NCI-H1930 (cell line): ENCODE results near the gene TPM1.

Experiments
- DNase-seq, 2 experiments: peaks; one replicate each; lab custom pipeline; 2025; lab: John Stamatoyannopoulos, UW

The TPM1 gene

GRCh38 chr15:63042877-63043334 lies 359 bp downstream of the TPM1 start:
- DNase-seq, result no peak

DNA sequence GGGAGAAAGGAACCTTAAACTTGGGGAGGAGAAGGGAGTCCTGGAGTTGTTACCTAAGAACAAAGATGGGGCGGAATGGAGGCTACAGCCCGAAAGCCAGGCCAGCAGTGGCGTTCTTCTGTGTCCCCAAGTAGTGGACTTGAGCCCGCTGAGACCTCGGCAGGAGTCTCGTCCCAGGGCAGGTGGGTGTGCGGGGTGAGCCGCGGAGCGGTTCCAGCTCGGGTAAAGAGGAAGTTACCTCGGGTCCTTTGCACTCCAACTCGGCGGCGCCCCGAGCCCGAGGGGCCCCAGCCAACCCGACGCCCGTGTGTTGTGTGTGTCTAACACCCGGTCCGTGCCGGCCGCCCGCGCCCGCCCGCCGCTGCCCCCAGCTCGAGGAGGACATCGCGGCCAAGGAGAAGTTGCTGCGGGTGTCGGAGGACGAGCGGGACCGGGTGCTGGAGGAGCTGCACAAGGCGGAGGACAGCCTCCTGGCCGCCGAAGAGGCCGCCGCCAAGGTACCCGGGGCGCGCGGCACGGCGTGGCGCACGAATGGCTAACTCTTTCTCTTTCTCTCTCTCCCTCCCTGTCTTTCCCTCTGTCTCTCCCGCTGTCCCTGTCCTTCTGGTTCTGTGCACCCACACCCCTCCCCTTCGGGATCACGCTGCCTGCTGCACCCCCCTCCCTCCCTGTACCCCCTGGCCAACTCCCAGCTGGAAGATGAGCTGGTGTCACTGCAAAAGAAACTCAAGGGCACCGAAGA lies 959 bp downstream of the TPM1 start:
- DNase-seq, result no peak

DNA sequence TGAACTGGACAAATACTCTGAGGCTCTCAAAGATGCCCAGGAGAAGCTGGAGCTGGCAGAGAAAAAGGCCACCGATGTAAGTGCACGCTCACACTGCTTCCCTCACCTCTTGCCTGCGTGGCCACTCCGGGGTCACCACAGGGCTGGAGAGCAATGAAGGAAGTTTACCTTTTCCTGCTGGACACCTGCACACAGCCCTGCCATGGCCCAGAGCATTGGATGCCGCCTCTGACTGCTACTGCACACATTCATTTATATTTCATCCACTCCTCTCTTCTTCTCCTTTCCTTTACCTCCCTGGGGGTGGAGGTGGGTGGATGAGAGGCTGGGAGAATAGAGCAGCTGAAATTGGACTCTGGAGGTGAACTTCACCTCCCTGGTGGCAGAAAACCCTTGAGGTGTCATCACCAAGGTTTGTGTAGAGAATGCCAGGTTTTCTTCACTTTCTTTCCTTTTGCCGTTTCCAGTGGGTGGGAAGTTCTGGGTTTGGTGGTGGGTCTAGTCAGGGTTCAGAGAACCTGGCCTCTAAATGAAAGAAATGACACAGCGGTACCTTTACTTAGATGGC lies 1.6 kb downstream of the TPM1 start:
- DNase-seq, result no peak

DNA sequence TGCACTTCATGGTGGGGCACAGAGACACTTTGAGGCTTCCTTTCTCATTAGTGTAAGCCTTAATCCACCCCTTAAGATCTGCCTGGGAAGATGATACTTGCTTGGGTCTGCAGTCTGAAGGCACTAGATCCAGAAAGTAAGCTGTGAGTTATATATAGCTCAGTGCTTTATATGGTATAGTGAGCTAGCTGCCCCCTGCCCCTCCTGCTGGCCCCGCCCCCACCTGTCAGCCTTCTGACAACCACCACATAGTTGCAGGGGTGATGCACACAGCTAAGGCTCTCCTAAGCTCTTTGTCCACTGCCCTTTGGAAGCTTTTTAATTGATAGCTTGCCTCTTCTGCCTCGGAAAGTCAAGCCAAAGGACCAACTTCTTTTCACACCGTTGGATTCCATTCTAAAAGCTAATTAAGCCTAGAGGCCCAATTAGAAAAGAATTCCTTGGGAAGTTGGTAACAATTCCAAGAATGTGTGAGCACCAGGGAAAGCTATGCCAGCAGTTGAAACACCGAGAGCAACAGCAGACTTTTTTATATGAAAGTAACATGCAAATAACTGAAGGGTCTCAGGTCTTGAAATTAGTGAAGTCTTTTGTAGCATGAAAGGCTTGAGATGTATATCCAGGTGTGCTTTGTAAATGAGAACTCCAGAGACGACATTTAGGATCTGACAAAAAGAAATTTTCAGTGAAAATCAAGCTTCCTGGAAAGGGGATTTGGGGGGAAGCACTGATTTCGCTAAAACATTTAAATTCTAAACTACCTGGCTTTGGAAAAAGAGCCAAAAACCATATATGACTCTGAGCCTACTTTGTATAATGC lies 2.3 kb downstream of the TPM1 start:
- no peak for DNase-seq

- DNase-seq, result no peak
These were observed 2.9 kb downstream of the TPM1 start for GRCh38 chr15:63045465-63045840.

DNA sequence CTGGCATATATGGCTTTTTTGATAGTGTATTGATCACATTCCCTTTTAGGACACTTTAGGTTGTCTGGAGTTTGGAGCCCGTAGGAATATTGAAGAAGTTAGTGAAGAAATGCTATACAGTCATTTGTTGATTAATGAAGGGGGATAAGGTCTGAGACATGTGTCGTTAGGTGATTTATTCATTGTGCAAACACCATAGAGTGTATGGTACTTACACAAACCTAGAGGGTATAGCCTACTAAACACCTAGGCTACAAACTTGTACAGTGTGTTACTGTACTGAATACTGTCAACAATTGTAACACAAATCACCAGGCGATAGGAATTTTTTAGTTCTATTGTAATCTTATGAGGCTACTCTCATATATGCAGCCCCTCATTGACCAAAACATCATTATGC lies 3.3 kb downstream of the TPM1 start:
- no peak for DNase-seq

DNA sequence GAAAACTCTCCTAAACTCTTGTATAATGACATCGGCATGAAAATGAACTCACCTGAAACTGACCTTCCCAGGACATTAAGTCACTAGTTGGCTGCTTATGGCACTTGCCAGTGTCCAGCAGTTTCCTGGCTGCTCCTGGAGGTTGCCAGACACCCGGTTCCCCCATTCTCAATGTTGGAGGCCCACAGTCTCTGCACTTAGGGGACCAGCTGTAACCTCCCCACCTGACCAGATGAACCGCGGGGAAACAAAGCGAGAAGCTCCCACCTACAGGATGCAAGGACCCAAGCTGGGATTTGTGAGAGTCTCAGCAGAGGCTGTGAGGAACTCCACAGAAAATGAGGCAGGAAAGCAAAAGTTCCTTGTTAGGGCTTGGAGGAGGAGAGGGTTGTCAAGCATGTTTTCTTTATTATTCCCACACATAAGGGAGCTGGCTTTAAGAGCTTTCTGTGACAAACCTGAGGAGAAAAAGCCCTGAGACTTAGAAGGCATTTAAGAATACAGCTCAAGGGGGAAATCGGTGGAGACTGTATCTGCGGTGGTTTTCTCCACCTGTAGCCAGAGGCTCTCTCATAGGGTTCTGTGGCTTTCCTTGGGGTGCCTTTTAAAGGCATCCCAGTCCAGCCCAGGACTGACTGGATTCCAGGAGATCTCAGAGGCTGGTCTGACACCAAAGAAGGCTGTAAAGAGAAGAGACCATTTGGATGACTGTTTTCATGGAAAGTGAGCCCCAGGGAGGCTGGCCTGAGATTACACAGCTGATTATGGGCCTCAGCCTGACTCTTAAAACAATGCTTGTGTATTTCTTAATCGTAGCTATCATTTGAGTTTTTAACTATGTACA lies 4.6 kb downstream of the TPM1 start:
- no peak for DNase-seq

DNA sequence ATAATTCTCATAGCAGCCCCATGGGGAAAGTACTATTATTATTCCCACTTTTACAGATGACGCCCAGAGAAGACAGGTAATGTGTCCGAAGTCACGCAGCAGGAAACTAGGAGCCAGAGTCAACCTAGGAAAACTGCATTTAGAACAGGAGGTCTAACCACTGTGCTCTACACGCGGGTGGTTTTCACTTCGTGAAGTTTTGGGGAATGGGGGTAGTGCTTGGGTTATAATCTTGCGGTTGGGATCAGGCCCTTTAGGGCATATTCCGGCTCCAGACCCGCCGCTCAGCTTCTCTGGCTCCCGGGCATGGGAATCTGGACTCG lies 5.2 kb downstream of the TPM1 start:
- DNase-seq, result no peak

- peak; percentile 55 to 87 for DNase-seq
These were observed 5.7 kb downstream of the TPM1 start for GRCh38 chr15:63048115-63048775.

GRCh38 chr15:63048776-63049665 lies 6.5 kb downstream of the TPM1 start:
- DNase-seq, result no peak

DNA sequence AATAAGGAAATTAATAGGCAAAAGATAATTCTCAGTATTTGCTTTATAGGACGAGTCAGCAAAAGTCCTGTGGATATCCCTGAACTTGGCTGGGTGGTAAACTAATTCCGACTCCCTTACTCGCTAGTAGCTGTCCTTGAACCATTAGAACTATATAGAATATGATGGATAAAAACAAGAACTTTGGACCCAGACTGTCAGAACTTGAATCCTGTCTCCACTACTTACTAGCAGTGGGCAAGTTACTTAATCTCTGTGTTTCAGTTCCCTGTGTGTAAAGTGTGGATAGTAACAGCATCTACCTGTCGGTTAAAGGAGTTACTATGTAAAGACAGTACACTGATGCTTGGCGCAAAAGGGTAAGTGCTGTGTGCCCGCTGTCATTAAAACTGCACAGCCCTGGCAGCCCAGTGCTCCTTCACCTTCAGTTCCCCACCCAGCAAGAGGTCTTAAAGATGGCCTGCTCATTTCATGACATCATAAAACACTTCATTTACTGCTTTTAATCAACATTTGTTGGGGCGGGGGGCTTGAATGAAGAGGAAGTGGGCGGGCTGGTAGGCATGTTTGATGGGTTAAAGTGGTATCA lies 7.3 kb downstream of the TPM1 start:
- no peak for DNase-seq

- no peak for DNase-seq
These were observed 8.2 kb downstream of the TPM1 start for GRCh38 chr15:63050731-63051155.

DNA sequence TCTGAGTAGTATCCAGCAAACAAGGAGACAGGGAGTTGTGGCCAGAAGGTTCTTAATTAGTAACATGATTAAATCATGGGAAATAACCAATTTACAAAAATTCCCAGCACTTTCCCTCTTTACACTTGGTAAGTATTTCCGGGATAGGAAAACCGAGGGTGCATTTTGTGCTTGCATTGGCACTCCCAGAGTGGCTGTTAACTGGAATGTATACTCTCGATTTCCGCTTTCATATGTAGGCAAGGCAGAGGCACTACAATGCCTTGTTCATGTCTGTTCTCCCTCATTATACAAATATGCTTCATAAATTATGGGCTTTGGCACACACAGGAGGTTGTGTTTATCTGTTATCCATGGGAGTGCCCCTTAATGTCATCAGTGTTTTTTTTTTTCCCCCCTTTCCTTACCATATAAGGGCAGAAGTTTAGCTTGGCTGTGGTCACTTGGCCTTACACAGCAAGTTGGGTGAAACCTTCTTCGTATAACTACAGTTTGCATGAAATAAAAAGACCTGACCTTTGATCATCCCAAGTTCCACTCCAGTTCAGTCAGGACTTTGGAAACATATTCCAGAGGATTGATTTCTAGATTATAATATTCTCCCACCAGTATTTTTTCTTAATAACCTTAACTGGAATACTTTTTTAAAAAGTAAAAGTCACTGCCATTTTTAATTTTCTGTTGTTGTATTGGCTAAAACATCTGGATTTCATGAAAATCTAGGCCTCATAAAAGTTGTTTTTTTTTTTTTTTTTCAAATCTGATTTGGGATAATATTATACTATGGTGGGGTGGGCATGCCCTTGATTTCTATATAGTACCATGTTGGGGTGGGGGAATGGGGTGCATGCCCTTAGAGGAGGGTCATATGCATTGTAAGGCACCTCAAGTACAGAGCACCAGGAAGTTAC lies 8.9 kb downstream of the TPM1 start:
- DNase-seq, result no peak

DNA sequence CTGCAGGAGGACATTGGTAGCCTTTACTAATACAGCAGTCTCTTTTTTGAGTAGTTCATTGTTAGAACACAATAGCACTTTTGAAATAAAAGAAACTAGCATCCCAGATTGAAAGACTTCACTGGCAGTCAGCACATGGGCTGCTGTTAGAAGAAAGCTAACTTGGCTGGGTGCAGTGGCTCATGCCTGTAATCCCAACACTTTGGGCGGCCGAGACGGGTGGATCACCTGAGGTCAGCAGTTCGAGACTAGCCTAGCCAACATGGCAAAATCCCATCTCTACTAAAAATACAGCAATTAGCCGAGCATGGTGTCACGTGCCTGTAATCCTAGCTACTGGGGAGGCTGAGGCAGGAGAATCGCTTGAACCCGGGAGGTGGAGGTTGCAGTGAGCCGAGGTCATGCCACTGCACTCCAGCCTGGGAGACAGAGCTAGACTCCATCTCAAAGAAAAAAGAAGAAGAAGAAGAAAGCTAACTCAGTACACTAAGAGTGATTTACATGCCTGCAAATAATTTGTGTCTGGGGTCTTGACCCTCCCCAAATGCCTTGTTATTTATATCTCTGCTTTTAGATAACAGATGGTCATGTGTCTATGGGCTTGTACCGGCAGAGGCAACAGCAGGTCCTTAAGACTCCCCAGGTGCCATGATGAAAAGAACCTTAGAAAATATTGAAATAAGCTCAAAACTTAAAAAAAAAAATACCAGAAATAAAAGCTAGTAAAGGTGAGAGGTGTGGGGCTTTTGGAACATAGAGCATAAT lies 9.7 kb downstream of the TPM1 start:
- no peak for DNase-seq

GRCh38 chr15:63052961-63053698 lies 10.6 kb downstream of the TPM1 start:
- no peak for DNase-seq

- DNase-seq, result no peak
These were observed 11.7 kb downstream of the TPM1 start for GRCh38 chr15:63054281-63054683.

DNA sequence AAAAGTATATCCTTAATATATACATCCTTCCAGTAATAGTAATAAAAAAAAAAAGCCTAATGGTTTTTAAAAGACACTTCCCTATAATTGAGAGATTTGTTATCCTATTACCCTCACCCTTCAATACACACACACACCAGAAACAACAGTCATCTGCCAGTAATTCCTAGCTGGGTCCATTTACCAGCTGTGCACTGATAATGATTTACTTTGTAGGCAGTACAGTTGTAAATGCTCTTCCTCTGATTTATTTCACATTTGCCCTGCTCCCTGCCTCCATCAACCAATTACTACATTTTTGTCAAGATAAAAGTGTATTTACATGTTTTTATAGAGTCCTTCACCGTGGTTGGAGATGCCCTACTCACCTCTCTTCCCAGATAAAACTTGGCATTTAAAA lies 12.4 kb downstream of the TPM1 start:
- no peak for DNase-seq

DNA sequence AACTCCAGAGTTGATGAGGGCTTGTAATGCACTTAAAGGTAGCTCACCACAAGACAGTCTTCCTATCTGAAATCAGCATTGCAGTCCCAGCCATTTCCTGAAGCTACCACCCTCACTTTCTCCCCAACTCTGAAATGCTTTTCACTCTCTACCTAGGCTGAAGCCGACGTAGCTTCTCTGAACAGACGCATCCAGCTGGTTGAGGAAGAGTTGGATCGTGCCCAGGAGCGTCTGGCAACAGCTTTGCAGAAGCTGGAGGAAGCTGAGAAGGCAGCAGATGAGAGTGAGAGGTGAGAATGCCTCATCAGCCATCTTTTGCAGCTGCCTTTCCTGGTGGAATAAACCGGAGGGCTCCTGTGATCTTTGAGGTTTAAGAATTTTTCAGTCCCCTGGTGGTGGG lies 14.3 kb downstream of the TPM1 start:
- DNase-seq, result no peak
